IMR-90 (cell line): ENCODE results near the gene COG7. TPM values are rescaled to one million over a fixed set of nuclear protein-coding genes. Genes with fewer than 3 reads are reported as not detected.
A peak's percentile ranks its signal among the peaks of the same experiment; 100 is the strongest.

Source experiments
- ATAC-seq: fragments of 200-7000 bp; cut with Tn5 transposase; 2 replicates; pipeline ENCODE4 v1.9.1; 2020; ENCODE audit warnings: low read depth, mild to moderate bottlenecking, moderate library complexity
- BruUV-seq: library from RNA; stranded (reverse); fragments of 400-500 nt; replicated peaks from 2 replicates; lab custom pipeline; 2021; lab: Mats Ljungman, UMichigan
- CTCF ChIA-PET: fragments of 300-600 bp; formaldehyde crosslinking; extraction: SDS; loops from one replicate; lab custom pipeline; 2021; ENCODE audit warnings: antibody characterized with exemption; lab: Yijun Ruan, JAX
- POLR2A ChIA-PET: fragments of 300-600 bp; sonication (Branson Sonifier 250); formaldehyde crosslinking; loops from one replicate; lab custom pipeline; 2022; ENCODE audit warnings: antibody characterized with exemption; ENCODE audit not compliant: unreplicated experiment; lab: Charles Lee
- DNase-seq: peaks from one replicate; pipeline ENCODE4 v3.0.0; 2013
- H2AFZ ChIP-seq: replicated peaks from 2 replicates; pipeline ENCODE3; 2013; ENCODE audit warnings: low read length, mild to moderate bottlenecking; ENCODE audit not compliant: poor library complexity
- H2AK5ac ChIP-seq: 2 replicates; pipeline ENCODE4 v1.6.1; 2013; ENCODE audit warnings: low read depth, low read length, inconsistent platforms
- H2AK9ac ChIP-seq: replicated peaks from 2 replicates; pipeline ENCODE3; 2013; ENCODE audit warnings: mild to moderate bottlenecking, low read depth, low read length, moderate library complexity; ENCODE audit not compliant: poor library complexity
- H2BK120ac ChIP-seq: 2 replicates; pipeline ENCODE4 v1.6.1; 2013; ENCODE audit warnings: low read depth, low read length, inconsistent platforms
- H2BK15ac ChIP-seq: 3 replicates; pipeline ENCODE4 v1.6.1; 2013; ENCODE audit warnings: low read depth, low read length, inconsistent platforms
- H2BK20ac ChIP-seq: 2 replicates; pipeline ENCODE4 v1.6.1; 2013; ENCODE audit warnings: low read depth, mild to moderate bottlenecking, inconsistent platforms, low read length, moderate library complexity
- H2BK5ac ChIP-seq: 2 replicates; pipeline ENCODE4 v1.6.1; 2013; ENCODE audit warnings: mild to moderate bottlenecking, low read depth, low read length, inconsistent platforms; ENCODE audit not compliant: poor library complexity, severe bottlenecking
- H3K14ac ChIP-seq: replicated peaks from 2 replicates; pipeline ENCODE4 v1.6.1; 2013; ENCODE audit warnings: low read depth, low read length, inconsistent platforms
- H3K18ac ChIP-seq: 2 replicates; pipeline ENCODE4 v1.6.1; 2013; ENCODE audit warnings: low read depth, low read length, control low read depth
- H3K23ac ChIP-seq: 2 replicates; pipeline ENCODE4 v1.6.1; 2013; ENCODE audit warnings: low read depth, low read length, inconsistent platforms
- H3K27ac ChIP-seq: 2 replicates; pipeline ENCODE4 v1.5.1; 2013; ENCODE audit warnings: mild to moderate bottlenecking, control low read depth, low read length; ENCODE audit not compliant: insufficient read depth
- H3K27me3 ChIP-seq: 2 replicates; pipeline ENCODE4 v1.6.1; 2013; ENCODE audit warnings: low read length; ENCODE audit not compliant: control insufficient read depth, insufficient read depth
- H3K36me3 ChIP-seq: 2 replicates; pipeline ENCODE4 v1.6.1; 2013; ENCODE audit warnings: low read length, mixed read lengths; ENCODE audit not compliant: control insufficient read depth, insufficient read depth
- H3K4ac ChIP-seq: 2 replicates; pipeline ENCODE4 v1.6.1; 2013; ENCODE audit warnings: low read depth, low read length, inconsistent platforms
- H3K4me1 ChIP-seq: 2 replicates; pipeline ENCODE4 v1.6.1; 2013; ENCODE audit warnings: low read length, mixed read lengths; ENCODE audit not compliant: control insufficient read depth, insufficient read depth
- H3K4me2 ChIP-seq: 2 replicates; pipeline ENCODE4 v1.6.1; 2013; ENCODE audit warnings: low read depth, mild to moderate bottlenecking, control low read depth, low read length, moderate library complexity
- H3K4me3 ChIP-seq: 2 replicates; pipeline ENCODE4 v1.5.1; 2013; ENCODE audit warnings: low read depth, mild to moderate bottlenecking, control low read depth, low read length, moderate library complexity; ENCODE audit not compliant: insufficient read depth
- H3K56ac ChIP-seq: 2 replicates; pipeline ENCODE4 v1.6.1; 2013; ENCODE audit warnings: low read length, inconsistent platforms; ENCODE audit not compliant: insufficient read depth; ENCODE audit errors: extremely low read depth
- H3K79me1 ChIP-seq, 2 experiments: 2 replicates each; pipeline ENCODE4 v1.6.1; 2013; ENCODE audit warnings: low read length in 2 of 2, inconsistent platforms in 1 of 2, low read depth in 1 of 2
- H3K9ac ChIP-seq: 2 replicates; pipeline ENCODE4 v1.6.1; 2013; ENCODE audit warnings: low read depth, low read length, control low read depth
- H3K9me1 ChIP-seq: 2 replicates; pipeline ENCODE4 v1.6.1; 2013; ENCODE audit warnings: low read length, inconsistent platforms; ENCODE audit not compliant: insufficient read depth
- H3K9me3 ChIP-seq: 2 replicates; pipeline ENCODE4 v1.6.1; 2013; ENCODE audit warnings: low read length; ENCODE audit not compliant: control insufficient read depth, insufficient read depth
- H4K20me1 ChIP-seq: 2 replicates; pipeline ENCODE4 v1.6.1; 2013; ENCODE audit warnings: low read length, inconsistent platforms; ENCODE audit not compliant: insufficient read depth
- H4K5ac ChIP-seq: 2 replicates; pipeline ENCODE4 v1.6.1; 2013; ENCODE audit warnings: mild to moderate bottlenecking, low read depth, low read length, control low read depth
- H4K8ac ChIP-seq, 2 experiments: 2 replicates each; pipeline ENCODE4 v1.6.1; 2013; ENCODE audit warnings: low read depth in 2 of 2, low read length in 2 of 2, control low read depth in 1 of 2, inconsistent platforms in 1 of 2
- H4K91ac ChIP-seq: 2 replicates; pipeline ENCODE4 v1.6.1; 2013; ENCODE audit warnings: low read depth, low read length, inconsistent platforms; ENCODE audit not compliant: insufficient read depth
- BHLHE40 ChIP-seq: fragments of 150-350 bp; IDR thresholded peaks from 2 replicates; pipeline ENCODE4 v1.6.1; 2016; ENCODE audit warnings: mild to moderate bottlenecking, low read depth, low read length
- WGBS, 2 experiments: methylation state at CpG; one replicate each; pipeline versions ENCODE4 v1.1.5 to v1.1.7; 2013; ENCODE audit warnings: missing lambda C conversion rate in 2 of 2; ENCODE audit not compliant: insufficient read length in 1 of 2; ENCODE audit errors: extremely low coverage in 2 of 2; 5-methylcytosine and 5-hydroxymethylcytosine counted together
- dilution Hi-C: fragments of 300-500 bp; cut with HindIII; formaldehyde crosslinking; loops from one replicate; pipeline ENCODE4 v1.14.3; 2018; ENCODE audit warnings: low sequenced_read_pairs; ENCODE audit not compliant: unreplicated experiment
- in situ Hi-C: fragments of 300-500 bp; cut with MboI; formaldehyde crosslinking; loops from 3 replicates; pipeline ENCODE4 v1.14.3; 2019; ENCODE audit warnings: low sequenced_read_pairs, inconsistent platforms, mixed read lengths
- intact Hi-C: fragments of 100-400 bp; cut with micrococcal nuclease; formaldehyde crosslinking; loops from 2 replicates; pipeline ENCODE4 v1.10.0; 2022
- polyA plus RNA-seq, 3 experiments: library from polyadenylated mRNA; depleted of rRNA; stranded (reverse); fragments of >200 nt; gene quantifications; 2 replicates each; pipeline ENCODE4 v1.2.3, GENCODE V29; 2012; ENCODE audit warnings: low replicate concordance in 1 of 3
- total RNA-seq: library from RNA; depleted of rRNA; stranded (reverse); fragments of >200 nt; gene quantifications from 2 replicates; pipeline ENCODE4 v1.2.3, GENCODE V29; 2012

The COG7 gene
- total and polyA plus RNA-seq, 2 of the 4 experiments (the other 2 are of a cell fraction) = 28.5 to 43.7 TPM

DNA sequence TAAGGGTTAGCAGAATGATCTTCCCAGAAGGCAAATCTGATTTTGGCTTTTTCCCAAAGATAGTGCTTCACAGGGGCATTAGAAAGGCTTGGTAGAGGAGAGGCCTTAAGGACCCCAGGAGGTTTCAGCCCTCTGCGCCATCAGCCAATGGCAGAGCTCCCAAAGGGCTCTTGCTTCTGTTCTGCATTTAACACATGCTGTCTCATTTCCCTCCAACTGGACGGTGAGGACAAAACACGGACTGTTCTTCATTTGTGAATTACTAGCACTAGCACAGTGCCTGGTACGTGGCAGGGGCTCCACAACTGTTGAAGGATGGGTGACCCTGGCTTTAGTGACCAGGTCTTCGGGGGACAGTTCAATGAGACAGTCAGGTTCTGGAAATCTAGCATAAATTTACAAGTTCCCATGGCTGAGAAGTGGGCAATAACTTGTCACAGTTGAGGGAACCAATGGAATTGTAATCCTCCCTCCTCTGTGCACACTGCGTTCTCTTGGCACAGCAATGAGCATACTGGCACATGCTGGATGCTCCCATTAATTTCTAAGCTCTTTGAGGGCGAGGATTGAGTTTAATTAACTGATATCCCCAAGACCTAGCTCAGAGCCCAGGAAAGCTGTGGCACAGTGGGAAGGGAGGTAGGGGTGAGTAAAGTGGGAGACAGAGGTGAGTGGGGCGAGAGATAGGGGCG, 45.4 kb downstream of the COG7 start:
- H3K4ac ChIP-seq = no peak overlapping the region
- in situ Hi-C loops (no loop called here), intact Hi-C loops (no loop called here), dilution Hi-C loops (no loop called here)
- no peak overlapping the region for H4K91ac ChIP-seq
- H3K36me3 ChIP-seq = peaks cover 55% of the 10 kb centered on the region
- no peak overlapping the region for H3K4me3 ChIP-seq
- H2BK15ac ChIP-seq = no peak overlapping the region
- DNase-seq = no peak
- no peaks in the 10 kb centered on the region for H3K27me3 ChIP-seq
- no peak overlapping the region for H3K14ac ChIP-seq
- no peak overlapping the region for H2AFZ ChIP-seq
- H2BK120ac ChIP-seq = no peak overlapping the region
- H2AK5ac ChIP-seq = no peak overlapping the region
- H3K18ac ChIP-seq = no peak overlapping the region
- peaks cover 16% of the 10 kb centered on the region for H3K4me1 ChIP-seq
- H4K20me1 ChIP-seq = no peaks in the 10 kb centered on the region
- no peak for TF ChIP-seq BHLHE40
- no peak overlapping the region for H2AK9ac ChIP-seq
- 0 out of 2 replicates have a peak overlapping the region, but pooled peaks have one; percentile 18 for H4K5ac ChIP-seq
- no peak overlapping the region for H3K9ac ChIP-seq
- ChIA-PET POLR2A (no interaction called here), CTCF (no interaction called here)
- WGBS, 2 experiments = 100% methylated on average over 2 of the region's 9 CpGs; no CpG with 5 or more reads in 1 of the 2 experiments
- 0 out of 4 replicates have a peak, but pooled peaks cover 0 to 3% of the 10 kb centered on the region in 2 experiments for H3K79me1 ChIP-seq
- peaks cover 9% of the 10 kb centered on the region; the same call in 1 of the 2 replicates for H3K9me1 ChIP-seq
- no peak overlapping the region for H3K27ac ChIP-seq
- no peak overlapping the region for H3K4me2 ChIP-seq
- ATAC-seq = no peak
- no peak overlapping the region for H3K56ac ChIP-seq
- no peak overlapping the region for H4K8ac ChIP-seq
- no peak overlapping the region for H2BK5ac ChIP-seq
- no peaks in the 10 kb centered on the region for H3K9me3 ChIP-seq
- BruUV-seq = no TSS peak
- H2BK20ac ChIP-seq = no peak overlapping the region
- no peak overlapping the region for H3K23ac ChIP-seq
